Mucosa of stomach (tissue), 1 donor: ENCODE data around the gene B9D1.
A peak's percentile ranks its signal among the peaks of the same experiment; 100 is the strongest.

ENCODE experiments used
- H3K27me3 ChIP-seq: one replicate; pipeline ENCODE4 v1.7.0; 2013; ENCODE audit warnings: mild to moderate bottlenecking, low read length; ENCODE audit not compliant: control insufficient read depth, insufficient read depth
- H3K36me3 ChIP-seq: one replicate; pipeline ENCODE4 v1.7.0; 2013; ENCODE audit warnings: low read length; ENCODE audit not compliant: control insufficient read depth, insufficient read depth
- H3K4me1 ChIP-seq: one replicate; pipeline ENCODE4 v1.7.0; 2013; ENCODE audit warnings: mild to moderate bottlenecking, low read length; ENCODE audit not compliant: control insufficient read depth, insufficient read depth
- H3K4me3 ChIP-seq: one replicate; pipeline ENCODE4 v1.7.0; 2013; ENCODE audit warnings: low read length
- H3K9ac ChIP-seq: one replicate; pipeline ENCODE4 v1.7.0; 2013; ENCODE audit warnings: mild to moderate bottlenecking, low read length, moderate library complexity
- H3K9me3 ChIP-seq: one replicate; pipeline ENCODE4 v1.7.0; 2013; ENCODE audit warnings: mild to moderate bottlenecking, low read length, moderate library complexity; ENCODE audit not compliant: control insufficient read depth
- donor health status: Pancreatic carcinoma.

The B9D1 gene

GRCh38 chr17:19402171-19402570 lies 39.6 kb upstream of the B9D1 start:
- Histone ChIP-seq H3K36me3 (no peaks in the 10 kb centered on the region), H3K9me3 (no peaks in the 10 kb centered on the region), H3K9ac (no peak overlapping the region), H3K4me1 (peaks cover 26% of the 10 kb centered on the region), H3K4me3 (no peak overlapping the region), H3K27me3 (no peaks in the 10 kb centered on the region)

GRCh38 chr17:19401321-19402010 lies 38.9 kb upstream of the B9D1 start:
- Histone ChIP-seq H3K9me3 (no peaks in the 10 kb centered on the region), H3K27me3 (no peaks in the 10 kb centered on the region), H3K4me1 (peaks cover 26% of the 10 kb centered on the region), H3K36me3 (no peaks in the 10 kb centered on the region), H3K9ac (no peak overlapping the region), H3K4me3 (no peak overlapping the region)

- Histone ChIP-seq H3K9me3 (no peaks in the 10 kb centered on the region), H3K27me3 (no peaks in the 10 kb centered on the region), H3K4me1 (peaks cover 26% of the 10 kb centered on the region), H3K36me3 (no peaks in the 10 kb centered on the region), H3K4me3 (no peak overlapping the region), H3K9ac (no peak overlapping the region)
Observed at GRCh38 chr17:19399750-19400450, 37.4 kb upstream of the B9D1 start.

- H3K9ac ChIP-seq = no peak overlapping the region
- H3K4me3 ChIP-seq = no peak overlapping the region
- H3K36me3 ChIP-seq = no peaks in the 10 kb centered on the region
- no peaks in the 10 kb centered on the region for H3K9me3 ChIP-seq
- H3K4me1 ChIP-seq = peaks cover 26% of the 10 kb centered on the region
- H3K27me3 ChIP-seq = no peaks in the 10 kb centered on the region
Observed at GRCh38 chr17:19398301-19399181, 36.0 kb upstream of the B9D1 start.

- no peaks in the 10 kb centered on the region for H3K9me3 ChIP-seq
- no peaks in the 10 kb centered on the region for H3K27me3 ChIP-seq
- H3K9ac ChIP-seq = no peak overlapping the region
- H3K4me3 ChIP-seq = no peak overlapping the region
- H3K4me1 ChIP-seq = peaks cover 26% of the 10 kb centered on the region
- H3K36me3 ChIP-seq = no peaks in the 10 kb centered on the region
Observed at GRCh38 chr17:19397556-19398041, 35.1 kb upstream of the B9D1 start.

- Histone ChIP-seq H3K9ac (no peak overlapping the region), H3K4me1 (peaks cover 18% of the 10 kb centered on the region), H3K36me3 (no peaks in the 10 kb centered on the region), H3K4me3 (no peak overlapping the region), H3K27me3 (no peaks in the 10 kb centered on the region), H3K9me3 (no peaks in the 10 kb centered on the region)
Observed at GRCh38 chr17:19392303-19392702, 29.8 kb upstream of the B9D1 start.

GRCh38 chr17:19391432-19391831 lies 28.9 kb upstream of the B9D1 start:
- Histone ChIP-seq H3K9me3 (no peaks in the 10 kb centered on the region), H3K4me3 (no peak overlapping the region), H3K4me1 (peaks cover 22% of the 10 kb centered on the region), H3K36me3 (no peaks in the 10 kb centered on the region), H3K27me3 (no peaks in the 10 kb centered on the region), H3K9ac (no peak overlapping the region)

GRCh38 chr17:19390951-19391350 lies 28.4 kb upstream of the B9D1 start:
- H3K4me1 ChIP-seq = peaks cover 27% of the 10 kb centered on the region

GRCh38 chr17:19388791-19389785 lies 26.6 kb upstream of the B9D1 start:
- Histone ChIP-seq H3K4me1 (peaks cover 45% of the 10 kb centered on the region), H3K4me3 (no peak overlapping the region), H3K36me3 (no peaks in the 10 kb centered on the region), H3K9ac (no peak overlapping the region), H3K27me3 (no peaks in the 10 kb centered on the region), H3K9me3 (no peaks in the 10 kb centered on the region)

More at GRCh38 chr17:19390951-19391350, 28.4 kb upstream of the B9D1 start:
- Histone ChIP-seq H3K36me3 (no peaks in the 10 kb centered on the region), H3K9me3 (no peaks in the 10 kb centered on the region), H3K4me3 (no peak overlapping the region), H3K27me3 (no peaks in the 10 kb centered on the region), H3K9ac (no peak overlapping the region)

- H3K9ac ChIP-seq = peak overlapping the region; percentile 42
Observed at GRCh38 chr17:19387921-19388521, 25.5 kb upstream of the B9D1 start.

More at GRCh38 chr17:19387921-19388521, 25.5 kb upstream of the B9D1 start:
- no peaks in the 10 kb centered on the region for H3K27me3 ChIP-seq
- no peak overlapping the region for H3K4me3 ChIP-seq
- H3K36me3 ChIP-seq = peaks cover under 1% of the 10 kb centered on the region
- no peaks in the 10 kb centered on the region for H3K9me3 ChIP-seq
- H3K4me1 ChIP-seq = peaks cover 53% of the 10 kb centered on the region
